Activated CD4-positive, alpha-beta T cell treated with anti-CD3 and anti-CD28 coated beads, Interleukin-2, amount 10 ng/mL, durations not matched to agents 24 days and 14 days (primary cell): ENCODE measurements around the gene MAP3K21. TPM values are rescaled to one million over a fixed set of nuclear protein-coding genes. Genes with fewer than 3 reads are reported as not detected.

ENCODE experiments used
- DNase-seq: peaks from one replicate; pipeline ENCODE4 v3.0.0; 2022
- H3K27ac Mint-ChIP-seq: one replicate; pipeline ENCODE4 v1.8.0; 2022; ENCODE audit warnings: mild to moderate bottlenecking, mixed read lengths
- H3K27me3 Mint-ChIP-seq: one replicate; pipeline ENCODE4 v1.8.0; 2022; ENCODE audit warnings: mixed read lengths
- H3K36me3 Mint-ChIP-seq: one replicate; pipeline ENCODE4 v1.8.0; 2022; ENCODE audit warnings: low read depth, mild to moderate bottlenecking, mixed read lengths
- H3K4me1 Mint-ChIP-seq: one replicate; pipeline ENCODE4 v1.8.0; 2021; ENCODE audit warnings: mixed read lengths
- H3K4me3 Mint-ChIP-seq: one replicate; pipeline ENCODE4 v1.8.0; 2022; ENCODE audit warnings: mild to moderate bottlenecking, moderate library complexity, mixed read lengths
- H3K9me3 Mint-ChIP-seq: one replicate; pipeline ENCODE4 v1.8.0; 2021; ENCODE audit warnings: mixed read lengths
- intact Hi-C: fragments of 100-400 bp; cut with micrococcal nuclease; formaldehyde crosslinking; loops from one replicate; pipeline ENCODE4 v1.15.1; 2023
- total RNA-seq: library from RNA; stranded (reverse); gene quantifications from 2 replicates; pipeline ENCODE4 v1.2.3, GENCODE V29; 2022

The MAP3K21 gene
- total RNA-seq, result 1.5 and 1.6 TPM in 2 replicates

DNA sequence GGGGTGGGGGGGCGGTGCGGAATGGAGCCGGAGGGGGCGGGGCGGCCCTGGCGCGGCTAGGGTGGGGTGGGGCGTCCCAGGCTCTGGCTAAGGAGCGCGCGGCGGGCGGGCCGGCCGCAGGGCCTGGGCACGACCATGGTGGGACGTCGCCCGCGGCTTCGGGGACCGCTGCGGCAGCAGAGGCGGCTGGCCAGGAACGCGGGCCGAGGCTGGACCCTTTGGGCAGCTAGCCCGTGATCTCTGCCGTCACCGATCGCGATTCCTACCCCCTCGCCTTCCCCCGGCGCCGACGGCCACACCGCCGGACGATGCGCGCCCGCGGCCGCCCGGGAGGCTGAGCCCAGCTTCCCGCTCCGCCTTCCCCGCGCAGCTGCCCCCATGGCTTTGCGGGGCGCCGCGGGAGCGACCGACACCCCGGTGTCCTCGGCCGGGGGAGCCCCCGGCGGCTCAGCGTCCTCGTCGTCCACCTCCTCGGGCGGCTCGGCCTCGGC lies at the start of gene MAP3K21:
Gene MAP3K21, plus strand, starts transcription at position 74 of the 491 bp plus-strand sequence. Its CDS starts 305 bp downstream, at position 379.
- Mint-ChIP-seq H3K27ac (no peak within 1 kb of the TSS), H3K4me1 (peaks cover 7% of the 10 kb centered on the region), H3K9me3 (no peaks in the 10 kb centered on the region), H3K4me3 (peak within 1 kb of the TSS; percentile 84), H3K27me3 (peaks cover 42% of the 10 kb centered on the region), H3K36me3 (no peaks in the 10 kb centered on the region)
- intact Hi-C loops, result loop anchor here (5.0 kb wide), 2 partner anchors 35 to 375 kb away; partner anchors contain the start of gene NTPCR
- DNase-seq, result no peak

DNA sequence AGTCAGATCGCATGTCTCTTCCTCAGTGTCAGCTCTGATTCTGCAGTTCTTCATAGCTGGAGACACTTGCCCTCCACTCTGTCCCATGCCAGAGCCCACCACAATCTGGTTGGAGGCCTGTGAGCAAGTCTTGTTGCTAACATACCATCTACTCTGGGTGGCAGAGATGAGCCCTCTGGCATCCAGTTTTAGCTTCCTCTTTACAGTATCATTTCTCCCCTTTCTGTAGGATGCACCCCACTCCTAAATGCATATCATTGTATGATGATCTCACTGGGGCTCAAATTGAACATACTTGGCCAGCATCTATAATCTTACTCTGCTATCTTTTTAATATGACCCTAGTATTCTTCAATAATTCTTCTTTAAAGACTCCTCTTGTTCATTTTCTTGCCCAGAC lies 48.9 kb upstream of the MAP3K21 start:
- H3K36me3 Mint-ChIP-seq, result peaks cover 35% of the 10 kb centered on the region
- H3K9me3 Mint-ChIP-seq, result peaks cover 4% of the 10 kb centered on the region
- intact Hi-C loops, result no loop called here
- no peaks in the 10 kb centered on the region for H3K27me3 Mint-ChIP-seq
- no peak overlapping the region for H3K4me3 Mint-ChIP-seq
- H3K4me1 Mint-ChIP-seq, result peaks cover 57% of the 10 kb centered on the region
- DNase-seq, result no peak
- no peak overlapping the region for H3K27ac Mint-ChIP-seq

DNA sequence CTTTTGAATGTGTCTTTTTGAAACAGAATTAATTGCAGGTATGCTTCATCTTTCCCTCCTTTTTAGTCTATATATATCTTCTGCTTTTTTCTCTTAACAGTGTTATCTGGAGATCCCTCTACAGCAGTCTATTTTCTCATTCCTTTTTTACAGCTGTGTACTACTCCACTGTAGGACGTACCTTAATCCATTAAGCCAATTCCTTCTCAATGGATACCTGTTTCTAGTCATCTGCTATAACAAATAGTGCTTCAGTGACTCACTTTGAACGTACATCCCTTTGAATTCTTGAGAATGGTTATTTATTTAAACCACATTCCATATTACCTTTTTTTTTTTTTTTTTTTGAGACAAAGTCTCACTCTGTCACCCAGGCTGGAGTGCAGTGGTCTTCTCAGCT lies 47.6 kb upstream of the MAP3K21 start:
- H3K4me1 Mint-ChIP-seq, result peaks cover 54% of the 10 kb centered on the region
- H3K9me3 Mint-ChIP-seq, result peaks cover 4% of the 10 kb centered on the region
- no peak for DNase-seq
- H3K27ac Mint-ChIP-seq, result no peak overlapping the region
- intact Hi-C loops, result loop anchor here (5.0 kb wide), 1 partner anchor 127 kb away; no protein-coding TSS in a partner anchor
- H3K4me3 Mint-ChIP-seq, result no peak overlapping the region
- peaks cover 34% of the 10 kb centered on the region for H3K36me3 Mint-ChIP-seq
- H3K27me3 Mint-ChIP-seq, result no peaks in the 10 kb centered on the region

DNA sequence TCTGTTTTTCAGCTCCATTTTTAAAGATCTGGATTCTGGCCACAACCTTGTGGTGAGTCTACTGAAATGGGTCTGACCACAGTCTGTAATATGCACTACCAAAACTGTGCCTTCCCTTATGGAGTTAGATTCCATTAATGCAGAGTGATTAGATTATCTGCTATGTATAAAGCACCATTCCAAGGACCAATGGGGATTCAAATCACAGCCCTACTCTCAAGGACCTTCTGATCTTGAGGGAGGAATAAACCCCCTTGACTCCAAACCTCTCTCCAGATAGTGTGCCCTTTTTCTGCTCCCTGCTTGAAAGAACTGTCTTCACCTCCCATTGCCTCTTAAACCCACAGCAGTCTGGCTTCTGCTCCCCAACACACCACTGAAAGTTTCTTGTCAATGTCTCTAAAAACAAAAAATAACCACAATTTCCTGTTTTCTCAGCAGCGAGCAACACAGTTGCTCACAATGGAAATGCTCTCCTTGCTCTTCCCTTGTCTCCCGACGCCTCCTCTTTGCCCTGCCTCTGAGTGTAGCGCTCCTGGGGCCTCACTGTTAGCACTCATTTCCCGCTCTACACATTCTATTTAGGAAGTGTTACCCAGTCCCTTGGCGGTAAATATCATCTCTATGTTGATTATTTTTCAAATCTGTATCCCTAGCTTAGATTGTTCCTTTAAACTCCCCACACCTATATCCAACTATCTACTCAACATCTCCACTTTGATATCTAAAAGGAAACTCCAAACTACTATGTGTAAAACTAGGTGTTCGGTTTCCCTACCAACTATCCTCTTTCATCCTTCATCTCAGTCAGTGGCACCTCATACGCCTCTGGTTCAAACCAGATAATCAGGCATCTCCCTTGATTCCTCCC lies 45.6 kb upstream of the MAP3K21 start:
- peak; percentile 84 for DNase-seq
- Mint-ChIP-seq H3K4me1 (peaks cover 46% of the 10 kb centered on the region), H3K36me3 (peaks cover 32% of the 10 kb centered on the region), H3K27ac (peak overlapping the region; percentile 80), H3K9me3 (peaks cover 4% of the 10 kb centered on the region), H3K27me3 (no peaks in the 10 kb centered on the region), H3K4me3 (peak overlapping the region; percentile 60)
- intact Hi-C loops, result loop anchor here (1.0 to 5.0 kb wide), 3 partner anchors 13 to 125 kb away; partner anchors contain the start of gene PCNX2

DNA sequence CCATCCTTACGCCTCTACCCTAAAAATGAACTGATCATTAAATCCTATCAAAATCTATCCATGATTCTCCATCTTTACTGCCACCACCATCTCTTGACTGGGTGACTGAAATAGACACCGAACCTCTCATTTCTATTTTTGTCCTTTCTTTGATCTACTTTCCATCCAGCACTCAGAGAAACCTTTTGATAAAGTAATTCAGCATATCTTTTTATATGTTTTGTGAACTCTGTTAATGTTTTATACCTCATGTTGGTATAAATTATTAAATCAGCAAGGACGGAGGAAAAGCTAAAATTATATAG lies 45.0 kb upstream of the MAP3K21 start:
- Mint-ChIP-seq H3K27ac (peak overlapping the region; percentile 80), H3K36me3 (peaks cover 32% of the 10 kb centered on the region), H3K4me1 (peaks cover 44% of the 10 kb centered on the region), H3K4me3 (peak overlapping the region; percentile 60), H3K9me3 (peaks cover under 1% of the 10 kb centered on the region), H3K27me3 (no peaks in the 10 kb centered on the region)
- DNase-seq, result no peak
- intact Hi-C loops, result loop anchor here (1.0 to 5.0 kb wide), 3 partner anchors 13 to 125 kb away; partner anchors contain the start of gene PCNX2

DNA sequence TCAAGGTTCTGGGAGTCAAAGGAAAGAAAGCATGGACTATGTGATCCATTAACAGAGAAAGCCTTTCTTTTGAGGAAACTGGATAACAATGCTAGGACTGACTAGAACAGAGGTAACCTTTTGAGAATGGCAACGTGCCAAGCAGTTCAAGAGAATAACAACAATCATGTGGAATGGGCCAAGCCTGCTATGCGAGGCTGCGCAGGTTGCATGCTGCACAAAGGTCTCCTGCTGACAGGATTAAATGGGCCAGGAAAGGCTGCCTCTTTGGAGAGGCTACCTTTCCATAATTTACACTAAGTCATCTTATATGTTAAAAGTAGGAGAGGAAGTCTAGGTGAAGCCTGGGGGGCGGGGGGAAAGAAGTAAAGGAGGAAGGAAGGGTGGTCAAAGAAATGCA lies 37.8 kb upstream of the MAP3K21 start:
- intact Hi-C loops, result loop anchor here (5.0 to 10.0 kb wide), 2 partner anchors 38 to 175 kb away; partner anchors contain the start of gene MAP3K21
- no peak overlapping the region for H3K4me3 Mint-ChIP-seq
- H3K36me3 Mint-ChIP-seq, result peaks cover 44% of the 10 kb centered on the region
- DNase-seq, result no peak
- peaks cover 8% of the 10 kb centered on the region for H3K9me3 Mint-ChIP-seq
- no peak overlapping the region for H3K27ac Mint-ChIP-seq
- H3K27me3 Mint-ChIP-seq, result no peaks in the 10 kb centered on the region
- peaks cover 24% of the 10 kb centered on the region for H3K4me1 Mint-ChIP-seq

DNA sequence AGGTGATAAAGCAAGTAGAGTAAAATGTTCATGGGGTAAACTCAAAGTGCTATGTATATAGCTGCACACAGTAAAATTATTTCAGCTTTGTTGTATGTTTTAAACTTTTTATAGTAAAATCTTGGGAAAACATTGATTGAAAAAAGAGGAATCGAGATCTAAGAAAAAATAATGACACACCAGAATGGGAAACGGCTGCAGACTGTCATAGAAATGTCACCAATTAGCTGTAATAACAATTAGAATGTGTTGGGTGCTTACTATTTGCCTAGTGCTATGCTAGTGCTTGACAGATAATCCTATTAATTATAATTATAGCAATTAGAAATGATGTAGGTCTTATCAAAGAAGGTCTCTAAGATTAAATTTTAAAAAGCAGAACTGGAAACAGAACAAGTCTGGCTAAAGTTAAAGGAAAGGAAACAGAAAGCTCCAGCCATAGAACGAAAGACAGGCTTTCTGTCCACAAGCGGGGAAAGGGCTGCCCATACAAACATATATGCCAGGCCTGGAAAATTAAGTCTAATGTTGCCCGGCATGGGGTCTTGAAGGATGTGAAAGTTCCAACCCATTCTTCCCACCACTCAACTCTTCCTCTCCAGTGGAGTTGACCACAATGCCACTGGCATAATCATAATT lies 37.0 kb upstream of the MAP3K21 start:
- intact Hi-C loops, result loop anchor here (5.0 to 10.0 kb wide), 2 partner anchors 37 to 176 kb away; partner anchors contain the start of gene MAP3K21
- H3K4me3 Mint-ChIP-seq, result no peak overlapping the region
- H3K9me3 Mint-ChIP-seq, result peaks cover 8% of the 10 kb centered on the region
- DNase-seq, result no peak
- H3K27me3 Mint-ChIP-seq, result no peaks in the 10 kb centered on the region
- H3K36me3 Mint-ChIP-seq, result peaks cover 43% of the 10 kb centered on the region
- peaks cover 29% of the 10 kb centered on the region for H3K4me1 Mint-ChIP-seq
- H3K27ac Mint-ChIP-seq, result no peak overlapping the region

DNA sequence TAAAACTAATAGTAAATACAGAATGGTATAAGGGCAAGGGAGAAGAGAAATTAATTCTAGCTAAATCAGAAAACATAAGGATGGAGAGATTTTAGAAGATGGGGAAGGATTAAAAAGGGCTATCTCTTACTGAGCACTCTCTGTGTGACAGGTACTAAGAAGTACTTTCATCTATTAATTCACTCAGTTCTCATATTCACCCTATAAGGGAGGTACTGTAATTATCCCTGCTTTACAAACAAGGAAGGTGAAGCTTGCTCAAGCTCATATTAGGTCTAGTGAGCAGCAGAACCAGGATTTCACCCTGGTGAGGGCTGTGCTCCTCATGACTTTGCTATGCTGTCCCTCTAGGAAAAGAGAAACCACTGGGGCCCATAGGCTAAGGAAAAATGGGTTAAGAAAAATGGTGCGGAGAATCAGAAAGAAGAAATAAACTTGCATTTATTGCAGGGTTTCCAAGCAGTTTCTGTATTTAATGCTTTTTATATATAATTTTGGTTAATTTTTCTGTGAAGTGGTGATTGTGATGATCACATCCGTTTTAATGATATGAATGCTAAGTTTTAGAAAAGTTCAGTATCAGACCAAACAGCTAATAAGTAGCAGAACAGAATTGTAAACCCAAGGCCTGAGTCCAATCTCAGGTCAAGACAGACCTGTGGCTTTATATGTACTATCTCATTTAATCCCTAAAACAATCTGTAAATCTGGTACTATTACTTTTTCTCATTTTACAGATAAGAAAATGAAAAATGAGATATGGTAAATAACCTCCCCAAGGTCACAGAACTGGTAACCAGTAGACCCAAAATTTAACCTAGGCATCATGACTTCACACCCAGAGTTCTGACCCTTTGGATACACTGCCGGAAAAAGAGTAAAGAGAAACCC lies 33.7 kb upstream of the MAP3K21 start:
- Mint-ChIP-seq H3K36me3 (peaks cover 19% of the 10 kb centered on the region), H3K27ac (no peak overlapping the region), H3K9me3 (no peaks in the 10 kb centered on the region), H3K4me1 (peaks cover 35% of the 10 kb centered on the region), H3K4me3 (peak overlapping the region; percentile 97), H3K27me3 (no peaks in the 10 kb centered on the region)
- DNase-seq, result no peak
- intact Hi-C loops, result loop anchor here (5.0 to 10.0 kb wide), 2 partner anchors 34 to 179 kb away; partner anchors contain the start of gene MAP3K21

DNA sequence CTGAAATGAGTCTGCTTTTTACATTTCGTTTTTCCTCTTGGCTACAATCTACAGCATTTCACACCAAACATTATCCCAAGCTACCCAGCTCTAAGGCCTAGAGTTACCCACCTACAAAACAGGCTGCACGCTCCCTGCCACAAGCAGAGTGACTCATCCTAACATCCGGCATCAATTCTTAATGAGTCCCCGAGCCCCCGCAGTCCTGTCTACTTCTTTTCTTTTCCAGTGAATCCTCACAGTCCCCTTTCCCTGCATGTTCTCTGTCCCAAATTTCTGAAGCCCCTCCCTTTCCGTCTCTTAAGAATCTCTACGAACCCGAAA lies 32.6 kb upstream of the MAP3K21 start:
- Mint-ChIP-seq H3K27me3 (no peaks in the 10 kb centered on the region), H3K4me1 (peaks cover 33% of the 10 kb centered on the region), H3K4me3 (peak overlapping the region; percentile 97), H3K27ac (peak overlapping the region; percentile 90), H3K36me3 (peaks cover 12% of the 10 kb centered on the region), H3K9me3 (no peaks in the 10 kb centered on the region)
- intact Hi-C loops, result loop anchor here (1.0 to 10.0 kb wide), 4 partner anchors 13 to 344 kb away; partner anchors contain the start of gene MAP3K21
- DNase-seq, result peak; percentile 79

DNA sequence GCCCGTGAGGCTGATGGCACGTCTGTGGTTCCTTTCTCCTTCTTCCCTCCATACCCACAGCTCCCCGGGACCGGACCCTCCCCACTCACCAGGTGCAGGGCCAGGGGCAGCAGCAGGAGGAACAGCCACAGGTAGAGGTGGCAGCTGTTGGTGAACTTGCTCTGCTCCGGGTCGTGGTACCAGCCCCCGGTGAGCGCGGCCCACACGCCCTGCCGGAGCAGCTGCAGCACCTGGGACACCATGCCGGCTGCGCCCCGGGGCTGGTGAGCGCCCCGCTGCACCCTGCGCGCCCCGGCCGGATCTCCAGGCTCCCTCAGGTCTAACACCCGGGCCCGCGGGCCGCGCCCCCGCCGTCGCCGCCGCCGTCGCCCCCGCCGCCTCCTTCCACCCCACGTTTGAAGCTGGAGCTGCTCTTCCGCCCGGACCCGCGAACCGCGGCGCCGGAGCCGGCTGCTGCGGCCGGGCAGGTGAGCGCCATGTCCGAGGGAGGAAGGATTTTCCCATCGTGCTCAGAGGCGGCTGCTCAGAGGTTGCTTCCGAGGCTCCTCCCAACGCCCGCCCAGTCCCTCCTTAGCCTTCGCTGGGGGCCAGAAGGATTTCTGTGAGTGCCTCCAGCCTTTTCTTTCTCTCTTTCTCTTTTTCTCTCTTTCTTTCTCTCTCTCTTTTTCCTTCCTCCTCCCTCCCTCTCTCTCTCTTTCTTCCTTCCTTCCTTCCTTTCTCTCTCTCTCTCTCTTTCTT lies 32.1 kb upstream of the MAP3K21 start, which contains the start of gene PCNX2:
Gene PCNX2, minus strand, starts transcription at position 489 of the 738 bp plus-strand sequence. Its CDS starts 247 bp downstream, at position 242.
- DNase-seq, result peak; percentile 89
- peak within 1 kb of the TSS; percentile 97 for H3K4me3 Mint-ChIP-seq
- H3K9me3 Mint-ChIP-seq, result no peaks in the 10 kb centered on the region
- H3K4me1 Mint-ChIP-seq, result peaks cover 31% of the 10 kb centered on the region
- H3K27me3 Mint-ChIP-seq, result peaks cover under 1% of the 10 kb centered on the region
- H3K27ac Mint-ChIP-seq, result peak within 1 kb of the TSS; percentile 90
- intact Hi-C loops, result loop anchor here (1.0 to 10.0 kb wide), 3 partner anchors 13 to 344 kb away; no protein-coding TSS in a partner anchor
- H3K36me3 Mint-ChIP-seq, result peaks cover 12% of the 10 kb centered on the region

DNA sequence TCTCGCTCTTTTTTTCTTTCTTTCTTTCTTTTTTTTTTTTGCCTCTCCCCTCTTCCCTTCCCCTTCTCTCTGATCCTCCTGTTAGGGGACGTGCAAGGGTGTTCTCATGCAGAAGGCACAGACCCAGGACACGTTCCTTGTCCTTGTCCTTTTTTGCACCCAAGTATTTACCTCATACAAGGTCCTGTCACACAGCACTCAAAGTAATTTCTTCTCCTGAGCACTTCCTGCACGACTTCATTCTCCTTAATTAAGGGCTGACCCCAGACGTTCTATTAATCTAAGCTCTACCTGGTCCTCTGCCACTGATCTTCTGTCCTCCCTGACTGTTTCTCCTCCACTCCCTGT lies 31.6 kb upstream of the MAP3K21 start:
- H3K4me1 Mint-ChIP-seq, result peaks cover 29% of the 10 kb centered on the region
- no peak for DNase-seq
- H3K27ac Mint-ChIP-seq, result peak overlapping the region; percentile 90
- peak overlapping the region; percentile 97 for H3K4me3 Mint-ChIP-seq
- peaks cover 12% of the 10 kb centered on the region for H3K36me3 Mint-ChIP-seq
- intact Hi-C loops, result loop anchor here (1.0 to 10.0 kb wide), 3 partner anchors 14 to 345 kb away; no protein-coding TSS in a partner anchor
- peaks cover 4% of the 10 kb centered on the region for H3K27me3 Mint-ChIP-seq
- no peaks in the 10 kb centered on the region for H3K9me3 Mint-ChIP-seq

DNA sequence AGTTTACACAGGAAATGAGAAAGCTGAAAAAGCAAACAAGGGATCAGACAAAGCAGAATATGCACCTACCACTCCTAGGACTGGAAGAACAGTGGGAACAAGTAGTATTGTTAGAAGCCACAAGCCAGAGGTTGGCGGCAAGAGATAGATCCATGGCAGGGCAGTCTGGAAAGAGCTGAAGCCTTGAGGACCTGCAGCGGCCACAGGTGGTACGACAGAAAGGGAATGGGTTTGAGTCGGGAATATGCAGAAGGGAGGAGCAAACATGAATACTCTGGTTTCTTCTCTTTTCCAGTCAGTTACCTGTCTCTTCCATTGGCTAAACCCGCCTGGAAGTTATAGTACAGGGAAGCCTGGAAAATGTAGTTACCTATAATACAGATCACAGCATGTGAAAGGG lies 28.1 kb upstream of the MAP3K21 start:
- peaks cover 13% of the 10 kb centered on the region for H3K4me1 Mint-ChIP-seq
- intact Hi-C loops, result loop anchor here (10.0 kb wide), 1 partner anchor 185 kb away; no protein-coding TSS in a partner anchor
- peaks cover 16% of the 10 kb centered on the region for H3K27me3 Mint-ChIP-seq
- peak; percentile 40 for DNase-seq
- H3K36me3 Mint-ChIP-seq, result no peaks in the 10 kb centered on the region
- H3K9me3 Mint-ChIP-seq, result no peaks in the 10 kb centered on the region
- no peak overlapping the region for H3K27ac Mint-ChIP-seq
- no peak overlapping the region for H3K4me3 Mint-ChIP-seq
